Activated naive CD8-positive, alpha-beta T cell treated with anti-CD3 and anti-CD28 coated beads, Interleukin-2, amount 50 U/mL, for 24 hours (primary cell): ENCODE results near the gene C19orf12.

Experiments
- ATAC-seq: fragments of 150-1000 bp; cut with Tn5 transposase; one replicate; pipeline ENCODE4 v1.10.0; 2021
- DNase-seq: peaks from one replicate; pipeline ENCODE4 v3.0.0; 2021
- H3K27ac Mint-ChIP-seq: one replicate; pipeline ENCODE4 v1.8.0; 2021; ENCODE audit warnings: mild to moderate bottlenecking, mixed read lengths
- H3K27me3 Mint-ChIP-seq: one replicate; pipeline ENCODE4 v1.8.0; 2021; ENCODE audit warnings: mixed read lengths
- H3K36me3 Mint-ChIP-seq: one replicate; pipeline ENCODE4 v1.8.0; 2021; ENCODE audit warnings: low read depth, mixed read lengths
- H3K4me1 Mint-ChIP-seq: one replicate; pipeline ENCODE4 v1.8.0; 2021; ENCODE audit warnings: mixed read lengths
- H3K4me3 Mint-ChIP-seq: one replicate; pipeline ENCODE4 v1.8.0; 2021; ENCODE audit warnings: mild to moderate bottlenecking, moderate library complexity, mixed read lengths
- H3K9me3 Mint-ChIP-seq: one replicate; pipeline ENCODE4 v1.8.0; 2021; ENCODE audit warnings: mixed read lengths

Gene C19orf12

GRCh38 chr19:29695765-29696564, 19.1 kb downstream of the C19orf12 start:
- Mint-ChIP-seq H3K4me1 (peaks cover 8% of the 10 kb centered on the region), H3K36me3 (peaks cover under 1% of the 10 kb centered on the region), H3K27ac (no peak overlapping the region), H3K9me3 (no peaks in the 10 kb centered on the region), H3K4me3 (no peak overlapping the region), H3K27me3 (no peaks in the 10 kb centered on the region)
- ATAC-seq, result no peak
- no peak for DNase-seq

GRCh38 chr19:29694669-29695627, 20.1 kb downstream of the C19orf12 start:
- H3K27ac Mint-ChIP-seq, result no peak overlapping the region
- DNase-seq (peak; percentile 89), ATAC-seq (peak; percentile 98)
- no peaks in the 10 kb centered on the region for H3K9me3 Mint-ChIP-seq
- H3K4me3 Mint-ChIP-seq, result no peak overlapping the region
- peaks cover 15% of the 10 kb centered on the region for H3K4me1 Mint-ChIP-seq
- H3K27me3 Mint-ChIP-seq, result no peaks in the 10 kb centered on the region
- H3K36me3 Mint-ChIP-seq, result no peaks in the 10 kb centered on the region

- Mint-ChIP-seq H3K27me3 (no peaks in the 10 kb centered on the region), H3K9me3 (peaks cover 5% of the 10 kb centered on the region), H3K27ac (no peak overlapping the region), H3K4me1 (peaks cover 19% of the 10 kb centered on the region), H3K4me3 (no peak overlapping the region), H3K36me3 (peaks cover 5% of the 10 kb centered on the region)
- DNase-seq (no peak), ATAC-seq (no peak)
These were observed 20.9 kb downstream of the C19orf12 start for GRCh38 chr19:29694161-29694560.

GRCh38 chr19:29690842-29691241, 24.2 kb downstream of the C19orf12 start:
- H3K27ac Mint-ChIP-seq, result peak overlapping the region; percentile 72
- peaks cover 5% of the 10 kb centered on the region for H3K36me3 Mint-ChIP-seq
- H3K4me3 Mint-ChIP-seq, result no peak overlapping the region
- peaks cover 5% of the 10 kb centered on the region for H3K9me3 Mint-ChIP-seq
- peaks cover 45% of the 10 kb centered on the region for H3K4me1 Mint-ChIP-seq
- ATAC-seq (peak; percentile 39), DNase-seq (peak; percentile 59)
- no peaks in the 10 kb centered on the region for H3K27me3 Mint-ChIP-seq

GRCh38 chr19:29687897-29688728, 26.9 kb downstream of the C19orf12 start:
- Mint-ChIP-seq H3K4me3 (peak overlapping the region; percentile 7), H3K27ac (peak overlapping the region; percentile 82), H3K36me3 (peaks cover 5% of the 10 kb centered on the region), H3K4me1 (peaks cover 48% of the 10 kb centered on the region), H3K9me3 (peaks cover 5% of the 10 kb centered on the region), H3K27me3 (no peaks in the 10 kb centered on the region)
- peak; percentile 29 for ATAC-seq
- DNase-seq, result no peak

GRCh38 chr19:29687244-29687896, 27.7 kb downstream of the C19orf12 start:
- peaks cover 54% of the 10 kb centered on the region for H3K4me1 Mint-ChIP-seq
- peak; percentile 60 for DNase-seq
- H3K27ac Mint-ChIP-seq, result peak overlapping the region; percentile 82
- peaks cover 5% of the 10 kb centered on the region for H3K9me3 Mint-ChIP-seq
- H3K4me3 Mint-ChIP-seq, result peak overlapping the region; percentile 7
- no peaks in the 10 kb centered on the region for H3K27me3 Mint-ChIP-seq
- peaks cover 5% of the 10 kb centered on the region for H3K36me3 Mint-ChIP-seq
- ATAC-seq, result peak; percentile 91

GRCh38 chr19:29686285-29686805, 28.7 kb downstream of the C19orf12 start:
- peaks cover 59% of the 10 kb centered on the region for H3K4me1 Mint-ChIP-seq
- H3K4me3 Mint-ChIP-seq, result no peak overlapping the region
- no peak for ATAC-seq
- no peak for DNase-seq
- no peaks in the 10 kb centered on the region for H3K27me3 Mint-ChIP-seq
- H3K9me3 Mint-ChIP-seq, result peaks cover 5% of the 10 kb centered on the region
- H3K27ac Mint-ChIP-seq, result peak overlapping the region; percentile 19
- H3K36me3 Mint-ChIP-seq, result peaks cover 5% of the 10 kb centered on the region

GRCh38 chr19:29685326-29685725, 29.7 kb downstream of the C19orf12 start:
- Mint-ChIP-seq H3K4me3 (no peak overlapping the region), H3K27me3 (no peaks in the 10 kb centered on the region), H3K9me3 (peaks cover 5% of the 10 kb centered on the region), H3K36me3 (peaks cover 5% of the 10 kb centered on the region), H3K27ac (no peak overlapping the region), H3K4me1 (peaks cover 61% of the 10 kb centered on the region)
- ATAC-seq (no peak), DNase-seq (no peak)

GRCh38 chr19:29683009-29683408, 32.1 kb downstream of the C19orf12 start:
- Mint-ChIP-seq H3K9me3 (no peaks in the 10 kb centered on the region), H3K4me1 (peaks cover 64% of the 10 kb centered on the region), H3K4me3 (no peak overlapping the region), H3K36me3 (no peaks in the 10 kb centered on the region), H3K27ac (no peak overlapping the region), H3K27me3 (no peaks in the 10 kb centered on the region)
- no peak for DNase-seq
- no peak for ATAC-seq

GRCh38 chr19:29682236-29682895, 32.7 kb downstream of the C19orf12 start:
- Mint-ChIP-seq H3K36me3 (no peaks in the 10 kb centered on the region), H3K27me3 (no peaks in the 10 kb centered on the region), H3K27ac (no peak overlapping the region), H3K9me3 (no peaks in the 10 kb centered on the region), H3K4me3 (no peak overlapping the region), H3K4me1 (peaks cover 59% of the 10 kb centered on the region)
- no peak for ATAC-seq
- no peak for DNase-seq

- Mint-ChIP-seq H3K27me3 (no peaks in the 10 kb centered on the region), H3K36me3 (peaks cover 6% of the 10 kb centered on the region), H3K4me1 (peaks cover 59% of the 10 kb centered on the region), H3K4me3 (peak overlapping the region; percentile 45), H3K27ac (peak overlapping the region; percentile 87), H3K9me3 (no peaks in the 10 kb centered on the region)
- ATAC-seq (no peak), DNase-seq (no peak)
These were observed 33.4 kb downstream of the C19orf12 start for GRCh38 chr19:29681422-29682235.

- no peaks in the 10 kb centered on the region for H3K9me3 Mint-ChIP-seq
- peak overlapping the region; percentile 45 for H3K4me3 Mint-ChIP-seq
- H3K4me1 Mint-ChIP-seq, result peaks cover 61% of the 10 kb centered on the region
- ATAC-seq (no peak), DNase-seq (no peak)
- H3K27me3 Mint-ChIP-seq, result no peaks in the 10 kb centered on the region
- peaks cover 10% of the 10 kb centered on the region for H3K36me3 Mint-ChIP-seq
- peak overlapping the region; percentile 87 for H3K27ac Mint-ChIP-seq
These were observed 34.1 kb downstream of the C19orf12 start for GRCh38 chr19:29680937-29681336.
